Measurements from ENCODE around the gene PXDN. TPM values are rescaled to one million over a fixed set of nuclear protein-coding genes. Genes with fewer than 3 reads are reported as not detected.

Gene PXDN
- total RNA-seq, 1 experiment from 2014 or later = 0.25 TPM

- Mint-ChIP-seq H3K27ac (ENCODE audit: unreplicated experiment) (peak overlapping the region; percentile 78), H3K9me3 (ENCODE audit: unreplicated experiment) (no peaks in the 10 kb centered on the region), H3K36me3 (ENCODE audit: insufficient read depth, unreplicated experiment) (peaks cover 7% of the 10 kb centered on the region), H3K4me1 (ENCODE audit: low read depth, unreplicated experiment) (peaks cover 18% of the 10 kb centered on the region), H3K27me3 (ENCODE audit: insufficient read depth, unreplicated experiment) (no peaks in the 10 kb centered on the region), H3K4me3 (ENCODE audit: unreplicated experiment) (peak overlapping the region; percentile 71)
- H3K9me3 ChIP-seq = no peaks in the 10 kb centered on the region
- ChIA-PET CTCF (interaction anchor here (1.4 kb wide), 1 partner anchor 119 kb away, joined by 3 read pairs; no protein-coding TSS in a partner anchor), POLR2A (interaction anchor here (0.6 kb wide), 1 partner anchor 117 kb away, joined by 3 read pairs; no protein-coding TSS in a partner anchor)
- H3K4me1 ChIP-seq = peaks cover 37% of the 10 kb centered on the region
- BruUV-seq (replicated peaks) = no TSS peak
- no peaks in the 10 kb centered on the region for H3K27me3 ChIP-seq (replicated peaks; ENCODE audit: control insufficient read depth, insufficient read depth, low read length)
- TF ChIP-seq CTCF (IDR thresholded peaks at IDR 0.05; ENCODE audit: insufficient read depth in 1 of 2, low read depth in 1 of 2, low read length in 1 of 2, severe bottlenecking in 1 of 2, unreplicated experiment in 1 of 2) = no peak
- no peaks in the 10 kb centered on the region for H3K36me3 ChIP-seq (ENCODE audit: control insufficient read depth, insufficient read depth, low read length)
- DNase-seq = peak; percentile 53
- intact Hi-C loops (cut with micrococcal nuclease; ENCODE audit: unreplicated experiment) = no loop called here
- no peak overlapping the region for H3K4me3 ChIP-seq (ENCODE audit: low read depth, low read length)
Observed at GRCh38 chr2:1632002-1632348, 112.3 kb downstream of the PXDN start.

DNA sequence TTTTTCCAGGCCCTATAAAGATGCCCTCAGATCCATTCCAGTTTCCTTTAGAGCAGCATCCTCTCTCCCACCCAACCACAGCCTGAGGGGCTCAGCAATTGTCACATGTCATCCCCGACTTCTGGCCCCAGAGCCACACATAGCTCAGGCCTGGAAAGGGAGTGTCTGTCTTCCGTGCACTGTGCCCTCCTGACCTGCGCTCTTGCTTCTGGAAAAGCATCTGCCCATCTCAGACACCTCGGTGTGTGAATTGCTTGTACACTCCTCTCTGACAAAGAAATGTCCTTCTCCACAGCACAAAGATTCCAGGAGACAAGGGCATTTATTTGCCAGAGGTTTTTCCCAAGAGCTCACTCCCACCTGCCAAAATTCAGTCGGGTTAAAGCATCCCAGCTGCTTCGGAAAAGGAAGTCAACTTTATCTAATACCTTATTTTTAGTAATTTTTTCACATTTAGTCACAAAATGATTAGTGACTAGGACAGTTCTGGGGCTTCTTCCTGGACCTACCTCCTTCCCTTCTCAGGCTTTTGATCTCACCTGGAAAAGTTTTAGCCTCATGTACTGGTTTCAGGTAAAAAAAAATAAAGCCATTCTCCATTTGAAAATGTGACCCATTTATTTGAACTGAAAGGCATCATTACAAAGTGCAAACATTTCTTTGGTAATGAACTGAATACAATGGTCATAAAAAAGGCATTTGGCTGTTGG, 112.9 kb downstream of the PXDN start:
- CTCF ChIA-PET = interaction anchor here (1.4 kb wide), 1 partner anchor 119 kb away, joined by 3 read pairs; no protein-coding TSS in a partner anchor
- Histone ChIP-seq H3K9me3 (no peaks in the 10 kb centered on the region), H3K4me1 (peaks cover 37% of the 10 kb centered on the region), H3K27me3 (replicated peaks; ENCODE audit: control insufficient read depth, insufficient read depth, low read length) (no peaks in the 10 kb centered on the region), H3K4me3 (ENCODE audit: low read depth, low read length) (no peak overlapping the region), H3K36me3 (ENCODE audit: control insufficient read depth, insufficient read depth, low read length) (no peaks in the 10 kb centered on the region)
- Mint-ChIP-seq H3K4me3 (ENCODE audit: unreplicated experiment) (peak overlapping the region; percentile 71), H3K27me3 (ENCODE audit: insufficient read depth, unreplicated experiment) (no peaks in the 10 kb centered on the region), H3K27ac (ENCODE audit: unreplicated experiment) (peak overlapping the region; percentile 78), H3K36me3 (ENCODE audit: insufficient read depth, unreplicated experiment) (peaks cover 7% of the 10 kb centered on the region), H3K4me1 (ENCODE audit: low read depth, unreplicated experiment) (peaks cover 18% of the 10 kb centered on the region), H3K9me3 (ENCODE audit: unreplicated experiment) (no peaks in the 10 kb centered on the region)
- no TSS peak for BruUV-seq (replicated peaks)
- DNase-seq = peak in 1 of 2 experiments; percentile 29
- POLR2A ChIA-PET = no interaction called here
- intact Hi-C loops (cut with micrococcal nuclease; ENCODE audit: unreplicated experiment) = no loop called here
- TF ChIP-seq CTCF (IDR thresholded peaks at IDR 0.05; ENCODE audit: insufficient read depth in 1 of 2, low read depth in 1 of 2, low read length in 1 of 2, severe bottlenecking in 1 of 2, unreplicated experiment in 1 of 2) = no peak

GRCh38 chr2:1628893-1629292, 115.4 kb downstream of the PXDN start:
- ChIA-PET POLR2A (no interaction called here), CTCF (no interaction called here)
- Mint-ChIP-seq H3K9me3 (ENCODE audit: unreplicated experiment) (no peaks in the 10 kb centered on the region), H3K27me3 (ENCODE audit: insufficient read depth, unreplicated experiment) (no peaks in the 10 kb centered on the region), H3K4me3 (ENCODE audit: unreplicated experiment) (no peak overlapping the region), H3K36me3 (ENCODE audit: insufficient read depth, unreplicated experiment) (peaks cover 7% of the 10 kb centered on the region), H3K27ac (ENCODE audit: unreplicated experiment) (no peak overlapping the region), H3K4me1 (ENCODE audit: low read depth, unreplicated experiment) (peaks cover 32% of the 10 kb centered on the region)
- no peak for TF ChIP-seq CTCF (IDR thresholded peaks at IDR 0.05; ENCODE audit: insufficient read depth in 1 of 2, low read depth in 1 of 2, low read length in 1 of 2, severe bottlenecking in 1 of 2, unreplicated experiment in 1 of 2)
- no TSS peak for BruUV-seq (replicated peaks)
- H3K4me3 ChIP-seq (ENCODE audit: low read depth, low read length) = no peak overlapping the region
- no peaks in the 10 kb centered on the region for H3K36me3 ChIP-seq (ENCODE audit: control insufficient read depth, insufficient read depth, low read length)
- intact Hi-C loops (cut with micrococcal nuclease; ENCODE audit: unreplicated experiment) = no loop called here
- H3K4me1 ChIP-seq = peaks cover 47% of the 10 kb centered on the region
- no peak for DNase-seq
- H3K9me3 ChIP-seq = no peaks in the 10 kb centered on the region
- H3K27me3 ChIP-seq (replicated peaks; ENCODE audit: control insufficient read depth, insufficient read depth, low read length) = no peaks in the 10 kb centered on the region
